ENCODE data around the gene MXD4. TPM values are rescaled to one million over a fixed set of nuclear protein-coding genes. Genes with fewer than 3 reads are reported as not detected.
A peak's percentile ranks its signal among the peaks of the same experiment; 100 is the strongest.

The MXD4 gene
- total and polyA plus RNA-seq, 5 donors from 2014 or later = 34.3 to 121 (median 58.1) TPM

DNA sequence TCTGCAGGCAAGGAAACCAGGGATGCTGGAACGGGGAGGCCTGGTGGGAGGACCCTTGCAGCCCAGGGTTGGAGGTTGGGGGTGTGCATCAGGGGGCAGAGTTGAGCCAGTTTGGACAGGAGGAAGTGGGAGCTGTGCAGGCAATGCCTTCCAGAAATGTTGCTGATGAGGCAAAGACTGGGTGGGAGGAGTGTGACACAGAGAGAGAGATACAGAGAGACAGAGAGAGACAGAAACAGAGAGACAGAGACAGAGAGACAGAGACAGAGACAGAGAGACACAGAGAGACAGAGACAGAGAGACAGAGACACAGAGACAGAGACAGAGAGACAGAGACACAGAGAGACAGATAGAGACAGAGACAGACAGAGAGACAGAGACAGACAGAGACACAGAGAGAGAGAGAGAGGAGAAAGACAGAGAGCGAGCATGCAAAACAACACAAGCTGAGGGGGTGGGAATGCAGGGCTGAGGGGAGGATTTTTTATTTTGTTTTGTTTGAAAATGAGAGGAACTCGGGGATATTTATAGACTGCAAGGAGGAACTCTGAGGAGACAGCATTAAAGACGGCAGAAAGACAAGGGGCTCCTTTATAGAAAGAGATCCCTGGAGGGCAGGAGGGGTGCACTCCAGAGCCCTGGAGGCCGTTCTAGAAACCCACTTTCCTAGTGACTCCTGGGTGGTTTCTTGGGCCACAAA lies 18.1 kb downstream of the MXD4 start:
- no peaks in the 10 kb centered on the region for H3K9me3 ChIP-seq (ENCODE audit: control insufficient read depth in 2 of 2, low read length in 2 of 2)
- H3K27me3 Mint-ChIP-seq = peaks cover 4% of the 10 kb centered on the region
- no peak overlapping the region for H3K27ac ChIP-seq (ENCODE audit: insufficient read depth, low read length, poor library complexity, severe bottlenecking)
- H3K36me3 ChIP-seq (ENCODE audit: control insufficient read depth, insufficient read depth, low read length) = peaks cover 9% of the 10 kb centered on the region
- H3K9me3 Mint-ChIP-seq = peaks cover 0 to 3% (median 0%) of the 10 kb centered on the region in 7 donors
- peaks cover 8% of the 10 kb centered on the region for H3K36me3 Mint-ChIP-seq
- no peak for ATAC-seq (ENCODE audit: low read depth in 2 of 2)
- peak overlapping the region; percentile 35 to 89 (median 86) for H3K27ac Mint-ChIP-seq
- no peaks in the 10 kb centered on the region for H3K27me3 ChIP-seq (ENCODE audit: control insufficient read depth, insufficient read depth, low read length)
- H3K4me1 Mint-ChIP-seq = peaks cover 28 to 50% (median 31%) of the 10 kb centered on the region in 4 donors
- DNase-seq = peak in 1 of 3 donors; percentile 1
- H3K4me3 Mint-ChIP-seq = peak overlapping the region in 3 of 4 donors; percentile 12 to 88 (median 52)
- H3K4me1 ChIP-seq (ENCODE audit: control insufficient read depth, insufficient read depth, low read length, poor library complexity, severe bottlenecking) = peaks cover 30% of the 10 kb centered on the region
- H3K4me3 ChIP-seq (ENCODE audit: low read depth, low read length) = no peak overlapping the region

DNA sequence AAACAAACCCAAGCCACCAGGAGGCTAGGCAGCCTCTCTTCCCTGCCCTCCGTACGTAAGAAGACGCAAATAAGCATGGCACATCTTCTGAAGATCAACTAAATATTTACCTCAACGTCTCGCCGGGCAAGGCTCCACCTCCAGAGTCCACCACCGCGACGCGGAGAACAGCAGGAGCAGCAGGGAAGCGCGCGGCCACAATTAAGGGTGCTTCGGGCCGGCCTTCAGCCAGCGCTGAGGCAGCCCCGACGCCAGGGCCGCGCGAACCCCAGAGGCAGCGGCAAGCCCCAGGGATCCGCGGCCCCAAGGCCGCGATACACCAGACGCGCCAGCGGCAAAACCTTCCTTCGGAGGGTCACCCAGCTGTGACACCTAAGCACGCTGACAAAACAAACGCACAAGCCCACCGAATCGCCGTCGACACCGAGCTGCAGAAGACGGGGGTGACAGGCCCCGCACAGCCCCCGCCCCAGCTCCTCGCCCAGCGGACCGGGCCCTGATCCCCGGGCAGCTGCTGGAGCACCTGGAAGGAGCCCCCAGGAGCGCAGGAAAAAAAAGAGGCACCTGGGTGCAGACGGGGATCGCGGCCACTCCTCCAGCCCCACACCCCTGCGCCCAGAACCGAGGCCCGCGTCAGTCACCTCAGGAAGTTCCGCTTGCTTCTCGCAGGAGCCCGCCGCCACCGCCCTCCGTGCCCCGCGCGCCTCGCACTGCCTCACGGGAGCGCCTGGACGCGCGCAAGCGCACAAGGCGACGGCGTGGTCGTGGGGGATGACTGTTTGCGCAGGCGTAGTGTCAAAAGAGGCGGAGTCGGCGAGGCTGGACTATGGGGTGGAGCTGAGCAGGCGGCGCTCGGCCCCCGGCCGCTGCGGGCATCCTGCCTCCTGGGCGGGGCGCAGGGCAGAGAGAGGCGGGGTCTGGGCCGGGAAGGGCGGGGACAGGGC lies 20.2 kb downstream of the MXD4 start, which contains the start of the genes HAUS3 and POLN:
Gene HAUS3, minus strand, starts transcription at position 712 of the 944 bp plus-strand sequence. CDS start 1,175 bp downstream, outside the sequence.
Gene POLN, minus strand, starts transcription at position 712 of the 944 bp plus-strand sequence. CDS start 12,890 bp downstream, outside the sequence.
- Histone ChIP-seq H3K27ac (ENCODE audit: insufficient read depth, low read length, poor library complexity, severe bottlenecking) (peak within 1 kb of the TSS; percentile 91), H3K4me1 (ENCODE audit: control insufficient read depth, insufficient read depth, low read length, poor library complexity, severe bottlenecking) (peaks cover 51% of the 10 kb centered on the region), H3K9me3 (ENCODE audit: control insufficient read depth in 2 of 2, low read length in 2 of 2) (no peaks in the 10 kb centered on the region), H3K36me3 (ENCODE audit: control insufficient read depth, insufficient read depth, low read length) (peaks cover 6% of the 10 kb centered on the region), H3K4me3 (ENCODE audit: low read depth, low read length) (peak within 1 kb of the TSS; percentile 96), H3K27me3 (ENCODE audit: control insufficient read depth, insufficient read depth, low read length) (no peaks in the 10 kb centered on the region)
- H3K27ac Mint-ChIP-seq = peak within 1 kb of the TSS; percentile 85 to 97 (median 94)
- H3K9me3 Mint-ChIP-seq = peaks cover 0 to 3% (median 0%) of the 10 kb centered on the region in 7 donors
- DNase-seq (peak; percentile 98 to 100 (median 99)), ATAC-seq (ENCODE audit: low read depth in 2 of 2) (peak; percentile 92 to 95)
- peaks cover 24% of the 10 kb centered on the region for H3K36me3 Mint-ChIP-seq
- peaks cover 44 to 68% (median 48%) of the 10 kb centered on the region in 4 donors for H3K4me1 Mint-ChIP-seq
- peak within 1 kb of the TSS; percentile 93 to 99 (median 94) for H3K4me3 Mint-ChIP-seq
- peaks cover 4% of the 10 kb centered on the region for H3K27me3 Mint-ChIP-seq

DNA sequence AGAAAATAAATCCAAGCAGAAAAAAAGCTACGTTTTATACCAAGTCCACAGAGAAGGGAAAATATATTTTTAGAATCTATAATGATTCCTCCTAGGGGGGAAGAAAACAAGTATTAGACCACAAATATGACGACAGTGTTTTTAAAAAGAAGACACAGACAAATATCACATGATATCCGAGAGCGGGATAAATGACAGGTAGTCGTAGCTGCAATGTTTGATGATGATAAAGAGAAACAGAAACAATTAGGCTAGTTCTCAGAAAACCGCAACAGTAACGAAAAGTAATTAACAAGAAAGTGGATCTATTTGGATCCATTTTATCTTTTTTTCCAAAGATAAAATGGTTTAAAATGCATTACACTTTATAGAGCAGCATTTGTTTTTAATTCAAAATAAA lies 20.9 kb downstream of the MXD4 start:
- peaks cover 4% of the 10 kb centered on the region for H3K27me3 Mint-ChIP-seq
- Histone ChIP-seq H3K36me3 (ENCODE audit: control insufficient read depth, insufficient read depth, low read length) (peaks cover 13% of the 10 kb centered on the region), H3K9me3 (ENCODE audit: control insufficient read depth in 2 of 2, low read length in 2 of 2) (no peaks in the 10 kb centered on the region), H3K27me3 (ENCODE audit: control insufficient read depth, insufficient read depth, low read length) (no peaks in the 10 kb centered on the region), H3K4me1 (ENCODE audit: control insufficient read depth, insufficient read depth, low read length, poor library complexity, severe bottlenecking) (peaks cover 55% of the 10 kb centered on the region), H3K4me3 (ENCODE audit: low read depth, low read length) (peak overlapping the region; percentile 96), H3K27ac (ENCODE audit: insufficient read depth, low read length, poor library complexity, severe bottlenecking) (peak overlapping the region; percentile 91)
- H3K4me1 Mint-ChIP-seq = peaks cover 44 to 74% (median 48%) of the 10 kb centered on the region in 4 donors
- ATAC-seq (ENCODE audit: low read depth in 2 of 2) (no peak), DNase-seq (peak in 2 of 3 donors; percentile 70 to 78)
- H3K9me3 Mint-ChIP-seq = peaks cover 0 to 3% (median 0%) of the 10 kb centered on the region in 7 donors
- peak overlapping the region; percentile 93 to 99 (median 94) for H3K4me3 Mint-ChIP-seq
- peak overlapping the region; percentile 83 to 97 (median 94) for H3K27ac Mint-ChIP-seq
- peaks cover 24% of the 10 kb centered on the region for H3K36me3 Mint-ChIP-seq

DNA sequence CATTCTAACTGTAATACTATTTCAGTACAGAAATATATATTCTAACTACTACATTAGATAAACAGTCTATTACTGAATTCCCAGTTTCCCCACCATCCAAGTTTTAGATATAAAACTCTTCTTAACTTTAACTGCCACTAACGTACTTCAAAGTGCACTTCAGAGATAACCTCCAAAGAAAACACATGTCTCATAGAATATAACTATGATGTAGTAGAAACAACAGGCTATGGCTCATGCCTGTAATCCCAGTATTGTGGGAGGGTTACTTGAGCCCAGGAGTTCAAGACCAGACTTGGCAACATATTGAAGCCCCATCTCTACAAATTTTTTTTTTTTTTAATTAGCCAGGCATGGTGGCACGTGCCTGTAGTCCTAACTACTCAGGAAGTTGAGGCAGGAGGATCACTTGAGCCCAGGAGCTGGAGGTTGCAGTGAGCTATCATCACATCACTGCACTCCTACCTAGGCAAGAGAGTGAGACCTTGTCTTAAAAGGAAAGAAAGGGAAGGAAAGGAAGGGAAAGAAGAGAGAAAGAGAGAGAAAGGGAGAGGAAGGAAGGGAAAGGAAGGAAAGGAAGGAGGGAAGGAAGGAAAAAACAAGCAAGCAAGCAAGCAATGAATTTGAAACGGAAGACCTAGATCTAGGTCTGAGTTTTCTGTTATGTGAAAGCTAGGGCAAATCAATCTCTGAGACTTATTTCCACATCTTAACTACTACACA lies 24.8 kb downstream of the MXD4 start:
- Mint-ChIP-seq H3K4me1 (peaks cover 50 to 79% (median 60%) of the 10 kb centered on the region in 4 donors), H3K9me3 (peaks cover 0 to 3% (median 0%) of the 10 kb centered on the region in 7 donors), H3K4me3 (peak overlapping the region; percentile 57 to 92 (median 72)), H3K36me3 (peaks cover 38% of the 10 kb centered on the region), H3K27ac (peak overlapping the region in 2 of 3 donors; percentile 50 to 70), H3K27me3 (no peaks in the 10 kb centered on the region)
- H3K27ac ChIP-seq (ENCODE audit: insufficient read depth, low read length, poor library complexity, severe bottlenecking) = no peak overlapping the region
- ATAC-seq (ENCODE audit: low read depth in 2 of 2) (no peak), DNase-seq (no peak)
- H3K27me3 ChIP-seq (ENCODE audit: control insufficient read depth, insufficient read depth, low read length) = no peaks in the 10 kb centered on the region
- H3K36me3 ChIP-seq (ENCODE audit: control insufficient read depth, insufficient read depth, low read length) = peaks cover 35% of the 10 kb centered on the region
- peak overlapping the region; percentile 96 for H3K4me3 ChIP-seq (ENCODE audit: low read depth, low read length)
- no peaks in the 10 kb centered on the region for H3K9me3 ChIP-seq (ENCODE audit: control insufficient read depth in 2 of 2, low read length in 2 of 2)
- peaks cover 55% of the 10 kb centered on the region for H3K4me1 ChIP-seq (ENCODE audit: control insufficient read depth, insufficient read depth, low read length, poor library complexity, severe bottlenecking)

DNA sequence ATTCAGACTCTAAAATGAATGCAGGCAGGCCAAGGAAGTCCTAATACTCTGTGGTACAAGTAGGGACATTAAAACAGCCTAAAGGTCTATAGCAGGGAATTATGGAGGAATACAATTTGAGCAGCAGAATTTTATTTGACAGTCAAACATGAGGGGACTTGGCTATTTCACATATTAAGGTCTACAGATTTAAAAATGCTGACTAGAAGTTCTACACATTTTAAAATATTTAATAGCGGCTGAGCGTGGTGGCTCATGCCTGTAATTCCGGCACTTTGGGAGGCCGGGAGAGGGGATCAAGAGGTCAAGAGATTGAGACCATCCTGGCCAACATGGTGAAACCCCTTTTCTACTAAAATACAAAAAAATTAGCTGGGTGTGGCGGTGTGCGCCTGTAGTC lies 30.8 kb downstream of the MXD4 start:
- Mint-ChIP-seq H3K27ac (no peak overlapping the region), H3K4me3 (no peak overlapping the region), H3K4me1 (peaks cover 13 to 53% (median 33%) of the 10 kb centered on the region in 4 donors), H3K9me3 (peaks cover 0 to 1% (median 0%) of the 10 kb centered on the region in 7 donors), H3K36me3 (peaks cover 30% of the 10 kb centered on the region), H3K27me3 (no peaks in the 10 kb centered on the region)
- Histone ChIP-seq H3K27me3 (ENCODE audit: control insufficient read depth, insufficient read depth, low read length) (no peaks in the 10 kb centered on the region), H3K4me1 (ENCODE audit: control insufficient read depth, insufficient read depth, low read length, poor library complexity, severe bottlenecking) (peaks cover 4% of the 10 kb centered on the region), H3K27ac (ENCODE audit: insufficient read depth, low read length, poor library complexity, severe bottlenecking) (no peak overlapping the region), H3K36me3 (ENCODE audit: control insufficient read depth, insufficient read depth, low read length) (peaks cover 40% of the 10 kb centered on the region), H3K9me3 (ENCODE audit: control insufficient read depth in 2 of 2, low read length in 2 of 2) (no peaks in the 10 kb centered on the region), H3K4me3 (ENCODE audit: low read depth, low read length) (no peak overlapping the region)
- ATAC-seq (ENCODE audit: low read depth in 2 of 2) (no peak), DNase-seq (no peak)

DNA sequence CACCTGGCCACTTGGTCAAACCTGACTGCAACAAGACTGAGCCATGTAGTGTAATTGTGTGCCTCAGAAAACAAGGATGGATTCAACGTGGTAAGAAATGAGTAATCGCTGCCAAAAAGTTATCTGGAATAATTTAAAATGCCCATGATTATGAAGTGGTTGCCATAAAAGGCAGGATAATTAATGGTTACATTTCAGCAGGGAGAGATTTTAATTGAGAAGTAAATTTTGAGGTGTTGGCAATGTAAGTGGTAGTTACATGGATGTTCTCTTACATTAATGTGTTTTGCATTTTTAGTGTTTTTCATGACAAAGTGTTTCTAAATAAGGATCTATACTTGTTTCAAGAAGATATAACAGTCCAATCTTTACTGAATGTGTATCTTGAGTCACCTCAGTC lies 35.6 kb downstream of the MXD4 start:
- Histone ChIP-seq H3K36me3 (ENCODE audit: control insufficient read depth, insufficient read depth, low read length) (peaks cover 23% of the 10 kb centered on the region), H3K9me3 (ENCODE audit: control insufficient read depth in 2 of 2, low read length in 2 of 2) (no peaks in the 10 kb centered on the region), H3K27ac (ENCODE audit: insufficient read depth, low read length, poor library complexity, severe bottlenecking) (no peak overlapping the region), H3K27me3 (ENCODE audit: control insufficient read depth, insufficient read depth, low read length) (no peaks in the 10 kb centered on the region), H3K4me3 (ENCODE audit: low read depth, low read length) (no peak overlapping the region), H3K4me1 (ENCODE audit: control insufficient read depth, insufficient read depth, low read length, poor library complexity, severe bottlenecking) (no peaks in the 10 kb centered on the region)
- DNase-seq = no peak
- Mint-ChIP-seq H3K4me1 (peaks cover 3 to 21% (median 7%) of the 10 kb centered on the region in 4 donors), H3K27ac (no peak overlapping the region), H3K27me3 (no peaks in the 10 kb centered on the region), H3K9me3 (peaks cover 0 to 1% (median 0%) of the 10 kb centered on the region in 7 donors), H3K36me3 (peaks cover 19% of the 10 kb centered on the region), H3K4me3 (no peak overlapping the region)
- no peak for ATAC-seq (ENCODE audit: low read depth in 2 of 2)

DNA sequence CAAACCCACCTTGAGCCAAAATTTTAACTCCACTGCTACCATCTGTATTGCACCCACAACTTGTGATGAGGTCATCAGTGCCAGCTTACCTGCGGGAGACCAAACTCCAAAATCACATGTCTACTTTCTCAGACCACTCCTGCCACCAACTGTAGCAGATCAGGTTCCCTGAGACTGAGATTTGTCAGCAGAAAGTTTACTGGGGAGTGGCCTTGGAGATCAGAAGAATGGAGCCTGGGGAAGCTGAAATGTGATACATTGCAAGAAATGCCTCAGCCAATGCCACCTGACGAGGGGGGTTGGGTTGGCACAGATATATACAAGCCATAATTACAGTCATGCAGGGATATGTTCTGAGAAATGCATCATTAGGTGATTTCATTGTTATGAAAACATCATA lies 39.1 kb downstream of the MXD4 start:
- peaks cover 15% of the 10 kb centered on the region for H3K36me3 ChIP-seq (ENCODE audit: control insufficient read depth, insufficient read depth, low read length)
- no peaks in the 10 kb centered on the region for H3K27me3 ChIP-seq (ENCODE audit: control insufficient read depth, insufficient read depth, low read length)
- no peak overlapping the region for H3K4me3 ChIP-seq (ENCODE audit: low read depth, low read length)
- Mint-ChIP-seq H3K4me3 (no peak overlapping the region), H3K27ac (peak overlapping the region in 2 of 3 donors; percentile 38 to 39), H3K36me3 (peaks cover 14% of the 10 kb centered on the region), H3K4me1 (peaks cover 3 to 12% (median 9%) of the 10 kb centered on the region in 4 donors), H3K9me3 (no peaks in the 10 kb centered on the region), H3K27me3 (no peaks in the 10 kb centered on the region)
- no peaks in the 10 kb centered on the region for H3K9me3 ChIP-seq (ENCODE audit: control insufficient read depth in 2 of 2, low read length in 2 of 2)
- DNase-seq = no peak
- H3K4me1 ChIP-seq (ENCODE audit: control insufficient read depth, insufficient read depth, low read length, poor library complexity, severe bottlenecking) = peaks cover 6% of the 10 kb centered on the region
- H3K27ac ChIP-seq (ENCODE audit: insufficient read depth, low read length, poor library complexity, severe bottlenecking) = no peak overlapping the region
- ATAC-seq (ENCODE audit: low read depth in 2 of 2) = no peak
